GM23338 (cell line): ENCODE measurements around the gene GLCCI1.

ENCODE experiments used
- CREB1 ChIP-seq: fragments of 250-450 bp; sonication (Bioruptor Pico); IDR thresholded peaks from 2 replicates; pipeline ENCODE4 v1.5.0; 2020; ENCODE audit warnings: low read depth, mild to moderate bottlenecking, moderate library complexity
- CTCF ChIP-seq, 2 experiments: fragments of 200-600 bp in 1 of 2; sonication (generic) in 1 of 2; conservative IDR thresholded peaks; 2 replicates each; pipeline versions ENCODE4 v1.5.1 to v1.6.1; 2016 to 2017; ENCODE audit warnings: antibody characterized with exemption in 2 of 2, low read depth in 2 of 2, mild to moderate bottlenecking in 2 of 2, moderate library complexity in 1 of 2
- EZH2 ChIP-seq: fragments of 200-600 bp; sonication (generic); IDR thresholded peaks from one replicate; pipeline ENCODE4 v1.8.0; 2017; ENCODE audit warnings: antibody characterized with exemption, mild to moderate bottlenecking, low read depth; ENCODE audit not compliant: unreplicated experiment
- EZH2phosphoT487 ChIP-seq: fragments of 200-600 bp; sonication (generic); IDR thresholded peaks from one replicate; pipeline ENCODE4 v1.8.1; 2018; ENCODE audit warnings: antibody characterized with exemption; ENCODE audit not compliant: unreplicated experiment
- JUNB ChIP-seq: IDR thresholded peaks from one replicate; pipeline ENCODE4 v1.6.1; 2016; ENCODE audit warnings: antibody characterized with exemption; ENCODE audit not compliant: unreplicated experiment
- NANOG ChIP-seq: IDR thresholded peaks from 2 replicates; pipeline ENCODE4 v1.6.1; 2016; ENCODE audit warnings: antibody characterized with exemption, borderline replicate concordance
- POLR2AphosphoS5 ChIP-seq: IDR thresholded peaks from 2 replicates; pipeline ENCODE4 v1.6.1; 2016; ENCODE audit warnings: antibody characterized with exemption, low read depth
- STAT1 ChIP-seq: IDR thresholded peaks from one replicate; pipeline ENCODE4 v1.6.1; 2016; ENCODE audit warnings: antibody characterized with exemption; ENCODE audit not compliant: unreplicated experiment
- ZNF114 ChIP-seq: fragments of 250-450 bp; sonication (Bioruptor Pico); IDR thresholded peaks from 2 replicates; pipeline ENCODE4 v1.5.0; 2020; ENCODE audit warnings: mild to moderate bottlenecking, moderate library complexity
- TF ChIP-seq, protein P1 (sequence below): IDR thresholded peaks from one replicate; pipeline ENCODE4 v1.6.1; 2018; ENCODE audit warnings: antibody characterized with exemption; ENCODE audit not compliant: unreplicated experiment

DNA sequence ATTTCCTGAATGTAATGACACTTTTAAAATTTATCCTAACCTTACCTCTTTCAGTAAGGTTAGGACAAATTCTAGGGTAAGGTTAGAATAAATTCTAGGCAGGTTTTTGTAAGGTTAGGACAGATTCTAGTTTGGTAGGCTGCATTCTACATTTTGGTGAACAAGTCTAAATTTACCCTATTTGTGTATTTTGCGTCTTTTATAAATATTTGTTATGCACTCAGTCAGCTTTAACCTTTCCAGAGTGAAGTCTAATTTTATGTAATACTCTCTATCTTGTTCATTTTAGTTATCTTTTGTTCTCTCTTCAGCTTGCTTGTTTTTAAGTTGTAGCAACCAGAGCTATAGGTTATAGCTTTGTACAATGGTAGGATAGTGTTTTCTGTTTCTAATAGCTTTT, 54.0 kb downstream of the GLCCI1 start:
- TF ChIP-seq CTCF (conservative IDR thresholded peaks at IDR 0.05; ENCODE audit: low read depth in 2 of 2) (no peak), POLR2AphosphoS5 (no peak), JUNB (no peak), EZH2 (no peak), STAT1 (no peak), CREB1 (no peak), ZNF114 (CRISPR knock-in tag) (no peak), EZH2phosphoT487 (no peak), NANOG (no peak)
- TF ChIP-seq, protein P1, sequence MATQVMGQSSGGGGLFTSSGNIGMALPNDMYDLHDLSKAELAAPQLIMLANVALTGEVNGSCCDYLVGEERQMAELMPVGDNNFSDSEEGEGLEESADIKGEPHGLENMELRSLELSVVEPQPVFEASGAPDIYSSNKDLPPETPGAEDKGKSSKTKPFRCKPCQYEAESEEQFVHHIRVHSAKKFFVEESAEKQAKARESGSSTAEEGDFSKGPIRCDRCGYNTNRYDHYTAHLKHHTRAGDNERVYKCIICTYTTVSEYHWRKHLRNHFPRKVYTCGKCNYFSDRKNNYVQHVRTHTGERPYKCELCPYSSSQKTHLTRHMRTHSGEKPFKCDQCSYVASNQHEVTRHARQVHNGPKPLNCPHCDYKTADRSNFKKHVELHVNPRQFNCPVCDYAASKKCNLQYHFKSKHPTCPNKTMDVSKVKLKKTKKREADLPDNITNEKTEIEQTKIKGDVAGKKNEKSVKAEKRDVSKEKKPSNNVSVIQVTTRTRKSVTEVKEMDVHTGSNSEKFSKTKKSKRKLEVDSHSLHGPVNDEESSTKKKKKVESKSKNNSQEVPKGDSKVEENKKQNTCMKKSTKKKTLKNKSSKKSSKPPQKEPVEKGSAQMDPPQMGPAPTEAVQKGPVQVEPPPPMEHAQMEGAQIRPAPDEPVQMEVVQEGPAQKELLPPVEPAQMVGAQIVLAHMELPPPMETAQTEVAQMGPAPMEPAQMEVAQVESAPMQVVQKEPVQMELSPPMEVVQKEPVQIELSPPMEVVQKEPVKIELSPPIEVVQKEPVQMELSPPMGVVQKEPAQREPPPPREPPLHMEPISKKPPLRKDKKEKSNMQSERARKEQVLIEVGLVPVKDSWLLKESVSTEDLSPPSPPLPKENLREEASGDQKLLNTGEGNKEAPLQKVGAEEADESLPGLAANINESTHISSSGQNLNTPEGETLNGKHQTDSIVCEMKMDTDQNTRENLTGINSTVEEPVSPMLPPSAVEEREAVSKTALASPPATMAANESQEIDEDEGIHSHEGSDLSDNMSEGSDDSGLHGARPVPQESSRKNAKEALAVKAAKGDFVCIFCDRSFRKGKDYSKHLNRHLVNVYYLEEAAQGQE: no peak
